ENCODE data around the gene ADAMTS10.

ADAMTS10 gene

GRCh38 chr19:8654591-8655339 is 44.2 kb upstream of the ADAMTS10 start:
- DNase-seq (ENCODE audit: low spot score) = peak; percentile 65
- no peak overlapping the region for H3K14ac ChIP-seq (ENCODE audit: low read length)
- no CpG with 5 or more reads among the region's 15 CpGs for WGBS, 2 donors (ENCODE audit: extremely low coverage in 2 of 2, insufficient read length in 2 of 2, insufficient replicate concordance in 1 of 2)

GRCh38 chr19:8648240-8648639 is 37.7 kb upstream of the ADAMTS10 start:
- WGBS, 2 donors (ENCODE audit: extremely low coverage in 2 of 2, insufficient read length in 2 of 2, insufficient replicate concordance in 1 of 2) = no CpG with 5 or more reads among the region's 6 CpGs
- DNase-seq (ENCODE audit: low spot score) = no peak

More at GRCh38 chr19:8654591-8655339, 44.2 kb upstream of the ADAMTS10 start:
- no peak overlapping the region for H3K4me3 ChIP-seq (ENCODE audit: low read length in 2 of 2)
- no peaks in the 10 kb centered on the region for H3K4me1 ChIP-seq (ENCODE audit: control insufficient read depth in 2 of 2, insufficient read depth in 1 of 2, low read depth in 1 of 2, low read length in 2 of 2)
- peak overlapping the region; percentile 11 for H3K18ac ChIP-seq (ENCODE audit: low read length)
- no peak overlapping the region for H3K9ac ChIP-seq (ENCODE audit: low read depth, low read length, poor library complexity)
- no peak overlapping the region for H2BK15ac ChIP-seq (ENCODE audit: low read length)
- H3K9me3 ChIP-seq (replicated peaks in 1 of 2; ENCODE audit: control insufficient read depth in 2 of 2, insufficient read depth in 1 of 2, low read depth in 1 of 2, low read length in 2 of 2) = peaks cover 0 to 1% of the 10 kb centered on the region in 2 donors
- H3K27me3 ChIP-seq (ENCODE audit: control insufficient read depth in 3 of 3, insufficient read depth in 3 of 3, low read depth in 1 of 3, low read length in 3 of 3) = peaks cover 0 to 8% (median 0%) of the 10 kb centered on the region in 3 experiments
- H3K23ac ChIP-seq (ENCODE audit: low read depth, low read length, poor library complexity) = no peak overlapping the region
- no peak overlapping the region for H2BK5ac ChIP-seq (ENCODE audit: low read length)
- H3K36me3 ChIP-seq (replicated peaks in 1 of 2; ENCODE audit: control insufficient read depth in 2 of 2, insufficient read depth in 2 of 2, low read length in 2 of 2) = no peaks in the 10 kb centered on the region
- peak overlapping the region; percentile 14 for H2BK12ac ChIP-seq (ENCODE audit: low read length)
- H3K4me2 ChIP-seq (ENCODE audit: insufficient read depth, low read length, poor library complexity, severe bottlenecking) = peak overlapping the region; percentile 19
- H4K91ac ChIP-seq (ENCODE audit: low read depth, low read length, poor library complexity) = no peak overlapping the region
- peak overlapping the region; percentile 12 for H2AK5ac ChIP-seq (ENCODE audit: low read depth, low read length)
- H3K4ac ChIP-seq (ENCODE audit: low read length) = no peak overlapping the region
- H3K79me1 ChIP-seq (ENCODE audit: low read depth, low read length) = peaks cover 1% of the 10 kb centered on the region
- no peak overlapping the region for H4K8ac ChIP-seq (ENCODE audit: low read depth, low read length)
- H3K27ac ChIP-seq (replicated peaks; ENCODE audit: low read length) = no peak overlapping the region
- H2BK120ac ChIP-seq (ENCODE audit: low read depth, low read length) = no peak overlapping the region
- peak overlapping the region; percentile 88 for H2AFZ ChIP-seq (ENCODE audit: low read length)

GRCh38 chr19:8643860-8644653 is 33.5 kb upstream of the ADAMTS10 start:
- no peak overlapping the region for H2AK5ac ChIP-seq (ENCODE audit: low read depth, low read length)
- no peak overlapping the region for H2AFZ ChIP-seq (ENCODE audit: low read length)
- H3K9ac ChIP-seq (ENCODE audit: low read depth, low read length, poor library complexity) = no peak overlapping the region
- no CpG with 5 or more reads among the region's 7 CpGs for WGBS, 2 donors (ENCODE audit: extremely low coverage in 2 of 2, insufficient read length in 2 of 2, insufficient replicate concordance in 1 of 2)
- no peak overlapping the region for H3K14ac ChIP-seq (ENCODE audit: low read length)
- H3K4me2 ChIP-seq (ENCODE audit: insufficient read depth, low read length, poor library complexity, severe bottlenecking) = no peak overlapping the region
- peaks cover 0 to 2% of the 10 kb centered on the region in 2 donors for H3K36me3 ChIP-seq (replicated peaks in 1 of 2; ENCODE audit: control insufficient read depth in 2 of 2, insufficient read depth in 2 of 2, low read length in 2 of 2)
- H2BK12ac ChIP-seq (ENCODE audit: low read length) = no peak overlapping the region
- no peak overlapping the region for H3K4me3 ChIP-seq (ENCODE audit: low read length in 2 of 2)
- no peaks in the 10 kb centered on the region for H3K79me1 ChIP-seq (ENCODE audit: low read depth, low read length)
- H3K27me3 ChIP-seq (ENCODE audit: control insufficient read depth in 3 of 3, insufficient read depth in 3 of 3, low read depth in 1 of 3, low read length in 3 of 3) = peaks cover 0 to 2% (median 0%) of the 10 kb centered on the region in 3 experiments
- no peak overlapping the region for H3K27ac ChIP-seq (replicated peaks; ENCODE audit: low read length)
- no peak overlapping the region for H2BK15ac ChIP-seq (ENCODE audit: low read length)
- DNase-seq (ENCODE audit: low spot score) = no peak
- no peak overlapping the region for H3K23ac ChIP-seq (ENCODE audit: low read depth, low read length, poor library complexity)
- no peaks in the 10 kb centered on the region for H3K4me1 ChIP-seq (ENCODE audit: control insufficient read depth in 2 of 2, insufficient read depth in 1 of 2, low read depth in 1 of 2, low read length in 2 of 2)
- H4K91ac ChIP-seq (ENCODE audit: low read depth, low read length, poor library complexity) = no peak overlapping the region
- H3K4ac ChIP-seq (ENCODE audit: low read length) = no peak overlapping the region
- no peak overlapping the region for H2BK120ac ChIP-seq (ENCODE audit: low read depth, low read length)
- peaks cover 0 to 3% of the 10 kb centered on the region in 2 donors for H3K9me3 ChIP-seq (replicated peaks in 1 of 2; ENCODE audit: control insufficient read depth in 2 of 2, insufficient read depth in 1 of 2, low read depth in 1 of 2, low read length in 2 of 2)
- H3K18ac ChIP-seq (ENCODE audit: low read length) = no peak overlapping the region
- no peak overlapping the region for H2BK5ac ChIP-seq (ENCODE audit: low read length)
- no peak overlapping the region for H4K8ac ChIP-seq (ENCODE audit: low read depth, low read length)

More at GRCh38 chr19:8648240-8648639, 37.7 kb upstream of the ADAMTS10 start:
- H3K18ac ChIP-seq (ENCODE audit: low read length) = no peak overlapping the region
- H3K79me1 ChIP-seq (ENCODE audit: low read depth, low read length) = no peaks in the 10 kb centered on the region
- no peak overlapping the region for H4K8ac ChIP-seq (ENCODE audit: low read depth, low read length)
- H2AK5ac ChIP-seq (ENCODE audit: low read depth, low read length) = no peak overlapping the region
- H4K91ac ChIP-seq (ENCODE audit: low read depth, low read length, poor library complexity) = no peak overlapping the region
- H3K4me3 ChIP-seq (ENCODE audit: low read length in 2 of 2) = no peak overlapping the region
- H2BK120ac ChIP-seq (ENCODE audit: low read depth, low read length) = no peak overlapping the region
- no peak overlapping the region for H3K14ac ChIP-seq (ENCODE audit: low read length)
- no peak overlapping the region for H3K4me2 ChIP-seq (ENCODE audit: insufficient read depth, low read length, poor library complexity, severe bottlenecking)
- H3K4me1 ChIP-seq (ENCODE audit: control insufficient read depth in 2 of 2, insufficient read depth in 1 of 2, low read depth in 1 of 2, low read length in 2 of 2) = no peaks in the 10 kb centered on the region
- no peak overlapping the region for H2BK5ac ChIP-seq (ENCODE audit: low read length)
- H2BK12ac ChIP-seq (ENCODE audit: low read length) = no peak overlapping the region
- H3K4ac ChIP-seq (ENCODE audit: low read length) = no peak overlapping the region
- H3K23ac ChIP-seq (ENCODE audit: low read depth, low read length, poor library complexity) = no peak overlapping the region
- H3K36me3 ChIP-seq (replicated peaks in 1 of 2; ENCODE audit: control insufficient read depth in 2 of 2, insufficient read depth in 2 of 2, low read length in 2 of 2) = no peaks in the 10 kb centered on the region
- H2BK15ac ChIP-seq (ENCODE audit: low read length) = no peak overlapping the region
- no peaks in the 10 kb centered on the region for H3K9me3 ChIP-seq (replicated peaks in 1 of 2; ENCODE audit: control insufficient read depth in 2 of 2, insufficient read depth in 1 of 2, low read depth in 1 of 2, low read length in 2 of 2)
- H3K9ac ChIP-seq (ENCODE audit: low read depth, low read length, poor library complexity) = no peak overlapping the region
- no peak overlapping the region for H2AFZ ChIP-seq (ENCODE audit: low read length)
- H3K27ac ChIP-seq (replicated peaks; ENCODE audit: low read length) = no peak overlapping the region
- peaks cover 0 to 2% (median 0%) of the 10 kb centered on the region in 3 experiments for H3K27me3 ChIP-seq (ENCODE audit: control insufficient read depth in 3 of 3, insufficient read depth in 3 of 3, low read depth in 1 of 3, low read length in 3 of 3)

GRCh38 chr19:8642561-8642960 is 32.0 kb upstream of the ADAMTS10 start:
- H3K9me3 ChIP-seq (replicated peaks in 1 of 2; ENCODE audit: control insufficient read depth in 2 of 2, insufficient read depth in 1 of 2, low read depth in 1 of 2, low read length in 2 of 2) = peaks cover 0 to 3% of the 10 kb centered on the region in 2 donors
- H3K27ac ChIP-seq (replicated peaks; ENCODE audit: low read length) = no peak overlapping the region
- no peak overlapping the region for H2BK5ac ChIP-seq (ENCODE audit: low read length)
- no peak overlapping the region for H3K4me2 ChIP-seq (ENCODE audit: insufficient read depth, low read length, poor library complexity, severe bottlenecking)
- H3K4me1 ChIP-seq (ENCODE audit: control insufficient read depth in 2 of 2, insufficient read depth in 1 of 2, low read depth in 1 of 2, low read length in 2 of 2) = no peaks in the 10 kb centered on the region
- no peak overlapping the region for H3K4me3 ChIP-seq (ENCODE audit: low read length in 2 of 2)
- H2BK12ac ChIP-seq (ENCODE audit: low read length) = no peak overlapping the region
- no peaks in the 10 kb centered on the region for H3K79me1 ChIP-seq (ENCODE audit: low read depth, low read length)
- H2AFZ ChIP-seq (ENCODE audit: low read length) = no peak overlapping the region
- H3K36me3 ChIP-seq (replicated peaks in 1 of 2; ENCODE audit: control insufficient read depth in 2 of 2, insufficient read depth in 2 of 2, low read length in 2 of 2) = peaks cover 0 to 2% of the 10 kb centered on the region in 2 donors
- WGBS, 2 donors (ENCODE audit: extremely low coverage in 2 of 2, insufficient read length in 2 of 2, insufficient replicate concordance in 1 of 2) = no CpG with 5 or more reads among the region's 5 CpGs
- no peak overlapping the region for H3K14ac ChIP-seq (ENCODE audit: low read length)
- no peak overlapping the region for H3K18ac ChIP-seq (ENCODE audit: low read length)
- H2AK5ac ChIP-seq (ENCODE audit: low read depth, low read length) = no peak overlapping the region
- H3K27me3 ChIP-seq (ENCODE audit: control insufficient read depth in 3 of 3, insufficient read depth in 3 of 3, low read depth in 1 of 3, low read length in 3 of 3) = peaks cover 0 to 2% (median 0%) of the 10 kb centered on the region in 3 experiments
- H3K23ac ChIP-seq (ENCODE audit: low read depth, low read length, poor library complexity) = no peak overlapping the region
- no peak for DNase-seq (ENCODE audit: low spot score)
- no peak overlapping the region for H4K91ac ChIP-seq (ENCODE audit: low read depth, low read length, poor library complexity)
- no peak overlapping the region for H3K9ac ChIP-seq (ENCODE audit: low read depth, low read length, poor library complexity)
- no peak overlapping the region for H3K4ac ChIP-seq (ENCODE audit: low read length)
- H2BK120ac ChIP-seq (ENCODE audit: low read depth, low read length) = no peak overlapping the region
- H2BK15ac ChIP-seq (ENCODE audit: low read length) = no peak overlapping the region
- H4K8ac ChIP-seq (ENCODE audit: low read depth, low read length) = no peak overlapping the region

All from neuronal stem cell (in vitro differentiated cells).